Measurements from ENCODE around the gene NRF1. TPM values are rescaled to one million over a fixed set of nuclear protein-coding genes. Genes with fewer than 3 reads are reported as not detected.
A peak's percentile ranks its signal among the peaks of the same experiment; 100 is the strongest.

Gene NRF1
- polyA plus RNA-seq, 4 donors = 20.3 to 27.4 (median 22.2) TPM

- DNase-seq (ENCODE audit: low read depth in 4 of 4, low spot score in 3 of 4) = no peak
Measured at GRCh38 chr7:129724796-129725195, 113.3 kb downstream of the NRF1 start.

GRCh38 chr7:129728875-129729467 lies 117.5 kb downstream of the NRF1 start:
- no peak for DNase-seq (ENCODE audit: low read depth in 4 of 4, low spot score in 3 of 4)

GRCh38 chr7:129729511-129729910 lies 118.0 kb downstream of the NRF1 start:
- no peak for DNase-seq (ENCODE audit: low read depth in 4 of 4, low spot score in 3 of 4)

- no peak for DNase-seq (ENCODE audit: low read depth in 4 of 4, low spot score in 3 of 4)
Measured at GRCh38 chr7:129730159-129730558, 118.6 kb downstream of the NRF1 start.

- DNase-seq (ENCODE audit: low read depth in 4 of 4, low spot score in 3 of 4) = no peak
Measured at GRCh38 chr7:129734400-129734799, 122.9 kb downstream of the NRF1 start.

- peak in 2 of 4 donors; percentile 31 to 32 for DNase-seq (ENCODE audit: low read depth in 4 of 4, low spot score in 3 of 4)
Measured at GRCh38 chr7:129739427-129739826, 127.9 kb downstream of the NRF1 start.

- no peak for DNase-seq (ENCODE audit: low read depth in 4 of 4, low spot score in 3 of 4)
Measured at GRCh38 chr7:129740574-129741410, 129.3 kb downstream of the NRF1 start.

- peak in 1 of 4 donors; percentile 21 for DNase-seq (ENCODE audit: low read depth in 4 of 4, low spot score in 3 of 4)
Measured at GRCh38 chr7:129741743-129742213, 130.3 kb downstream of the NRF1 start.

GRCh38 chr7:129742256-129742655 lies 130.7 kb downstream of the NRF1 start:
- no peak for DNase-seq (ENCODE audit: low read depth in 4 of 4, low spot score in 3 of 4)

- DNase-seq (ENCODE audit: low read depth in 4 of 4, low spot score in 3 of 4) = no peak
Measured at GRCh38 chr7:129746857-129747529, 135.5 kb downstream of the NRF1 start.

- DNase-seq (ENCODE audit: low read depth in 4 of 4, low spot score in 3 of 4) = no peak
Measured at GRCh38 chr7:129748356-129749109, 137.0 kb downstream of the NRF1 start.

GRCh38 chr7:129750091-129750490 lies 138.6 kb downstream of the NRF1 start:
- DNase-seq (ENCODE audit: low read depth in 4 of 4, low spot score in 3 of 4) = no peak

- DNase-seq (ENCODE audit: low read depth in 4 of 4, low spot score in 3 of 4) = no peak
Measured at GRCh38 chr7:129750501-129750900, 139.0 kb downstream of the NRF1 start.

GRCh38 chr7:129751916-129752315 lies 140.4 kb downstream of the NRF1 start:
- DNase-seq (ENCODE audit: low read depth in 4 of 4, low spot score in 3 of 4) = no peak

- DNase-seq (ENCODE audit: low read depth in 4 of 4, low spot score in 3 of 4) = no peak
Measured at GRCh38 chr7:129752760-129753159, 141.2 kb downstream of the NRF1 start.

GRCh38 chr7:129754406-129754805 lies 142.9 kb downstream of the NRF1 start:
- no peak for DNase-seq (ENCODE audit: low read depth in 4 of 4, low spot score in 3 of 4)

- no peak for DNase-seq (ENCODE audit: low read depth in 4 of 4, low spot score in 3 of 4)
Measured at GRCh38 chr7:129757991-129758390, 146.5 kb downstream of the NRF1 start.

GRCh38 chr7:129762387-129762969 lies 151.0 kb downstream of the NRF1 start:
- DNase-seq (ENCODE audit: low read depth in 4 of 4, low spot score in 3 of 4) = no peak

GRCh38 chr7:129764247-129765084 lies 152.9 kb downstream of the NRF1 start:
- no peak for DNase-seq (ENCODE audit: low read depth in 4 of 4, low spot score in 3 of 4)
